HG03025 (cell line): ENCODE data around the gene ADSS2.
"Not testable (repeated sequence)": the region's sequence is repeated elsewhere in the genome, so short reads cannot be mapped to it uniquely, and the experiment has no call there.

ENCODE experiments used
- ATAC-seq: cut with Tn5 transposase; IDR thresholded peaks from one replicate; pipeline ENCODE4 v1.9.1; 2021; ENCODE audit warnings: mild to moderate bottlenecking, moderate library complexity; ENCODE audit not compliant: unreplicated experiment, low FRiP score

ADSS2 gene

DNA sequence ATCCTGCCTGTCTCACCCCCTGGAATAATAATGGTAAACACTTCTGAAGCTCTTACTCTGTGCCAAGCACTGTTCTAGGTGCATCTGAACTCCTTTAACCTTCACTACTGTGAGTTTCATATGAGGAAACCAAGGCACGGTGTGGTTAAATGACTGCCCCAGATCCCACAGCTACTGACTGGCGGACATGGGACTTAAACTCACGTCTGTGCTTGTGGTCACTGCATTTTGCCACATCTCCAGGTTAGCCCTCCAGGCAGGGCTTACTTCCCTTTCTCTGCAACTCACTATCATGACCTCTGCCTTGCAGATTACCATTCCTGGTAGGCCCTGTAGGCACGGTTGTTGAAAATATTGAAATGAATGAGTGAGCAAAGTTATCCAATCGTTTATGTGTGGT is 83.4 kb downstream of the ADSS2 start:
- no peak for ATAC-seq

- ATAC-seq, result no peak
These were observed 84.2 kb downstream of the ADSS2 start for GRCh38 chr1:244367399-244368114.

- no peak for ATAC-seq
These were observed 85.9 kb downstream of the ADSS2 start for GRCh38 chr1:244365809-244366208.

GRCh38 chr1:244365262-244365661 is 86.4 kb downstream of the ADSS2 start:
- ATAC-seq, result not testable (repeated sequence)

- ATAC-seq, result no peak
These were observed 89.2 kb downstream of the ADSS2 start for GRCh38 chr1:244362476-244362875.

- ATAC-seq, result no peak
These were observed 89.8 kb downstream of the ADSS2 start for GRCh38 chr1:244361764-244362473.
